Panc1 (cell line): ENCODE measurements around the gene MOB2.

Source experiments
- CTCF ChIP-seq: fragments of 450-650 bp; IDR thresholded peaks from 2 replicates; pipeline ENCODE4 v1.5.1; 2017; ENCODE audit warnings: mild to moderate bottlenecking
- POLR2AphosphoS5 ChIP-seq: IDR thresholded peaks from 2 replicates; pipeline ENCODE4 v1.6.1; 2012; ENCODE audit warnings: mild to moderate bottlenecking, low read depth, low read length, moderate library complexity

GRCh38 chr11:1496091-1496760, 9.6 kb upstream of the MOB2 start:
- TF ChIP-seq CTCF, result no peak
- no peak for TF ChIP-seq POLR2AphosphoS5
